Activated T-helper 1 cell treated with anti-CD3 and anti-CD28 coated beads, Interleukin-2, amount 50 U/mL, for 16 hours (primary cell): ENCODE measurements around the gene VDAC2.

ENCODE experiments used
- DNase-seq, 2 donors: peaks; one replicate each; pipeline ENCODE4 v3.0.0-alpha.2; 2020; ENCODE audit warnings: low read depth in 1 of 2, low spot score in 1 of 2

The VDAC2 gene

GRCh38 chr10:75228834-75229233 lies 18.2 kb downstream of the VDAC2 start:
- no peak for DNase-seq

GRCh38 chr10:75229971-75230370 lies 19.4 kb downstream of the VDAC2 start:
- no peak for DNase-seq

- peak; percentile 86 to 91 for DNase-seq
These were observed 20.0 kb downstream of the VDAC2 start for GRCh38 chr10:75230600-75231038.

- DNase-seq = no peak
These were observed 21.3 kb downstream of the VDAC2 start for GRCh38 chr10:75231672-75232581.

GRCh38 chr10:75233444-75234016 lies 22.9 kb downstream of the VDAC2 start:
- DNase-seq = no peak

- peak; percentile 97 to 98 for DNase-seq
These were observed 23.6 kb downstream of the VDAC2 start for GRCh38 chr10:75234017-75234682.

GRCh38 chr10:75234683-75235374 lies 24.2 kb downstream of the VDAC2 start:
- no peak for DNase-seq

GRCh38 chr10:75235375-75236177 lies 25.0 kb downstream of the VDAC2 start, which contains the start of gene COMTD1:
COMTD1 (minus strand) TSS chr10:75235957; CDS start chr10:75235928, 29 bp downstream.
- DNase-seq = peak; percentile 87 to 88

- no peak for DNase-seq
These were observed 25.7 kb downstream of the VDAC2 start for GRCh38 chr10:75236178-75236825.

GRCh38 chr10:75238182-75239095 lies 27.8 kb downstream of the VDAC2 start:
- no peak for DNase-seq

GRCh38 chr10:75239096-75239790 lies 28.6 kb downstream of the VDAC2 start:
- no peak for DNase-seq

GRCh38 chr10:75240329-75241076 lies 29.9 kb downstream of the VDAC2 start:
- DNase-seq = no peak

- no peak for DNase-seq
These were observed 32.8 kb downstream of the VDAC2 start for GRCh38 chr10:75243426-75243825.

- no peak for DNase-seq
These were observed 34.1 kb downstream of the VDAC2 start for GRCh38 chr10:75244487-75245353.

- no peak for DNase-seq
These were observed 35.0 kb downstream of the VDAC2 start for GRCh38 chr10:75245354-75246250.

GRCh38 chr10:75246506-75246905 lies 35.9 kb downstream of the VDAC2 start:
- no peak for DNase-seq
